HepG2 (cell line): ENCODE measurements around the gene NFATC1. TPM values are rescaled to one million over a fixed set of nuclear protein-coding genes. Genes with fewer than 3 reads are reported as not detected.

Experiments
- ATAC-seq: fragments of 200-7000 bp; cut with Tn5 transposase; 3 replicates; pipeline ENCODE4 v1.9.1; 2020; ENCODE audit warnings: mild to moderate bottlenecking, moderate library complexity
- BruUV-seq: library from RNA; stranded (reverse); fragments of 400-500 nt; replicated peaks from 2 replicates; lab custom pipeline; 2021; lab: Mats Ljungman, UMichigan
- CTCF ChIA-PET: fragments of 300-600 bp; formaldehyde crosslinking; extraction: SDS; loops from one replicate; lab custom pipeline; 2021; ENCODE audit warnings: low total read pairs, inconsistent platforms, low intra/inter-chr PET ratio; lab: Yijun Ruan, JAX
- POLR2A ChIA-PET: fragments of 350-600 bp; sonication (Branson Sonifier 250); formaldehyde crosslinking; loops from one replicate; lab custom pipeline; 2020; ENCODE audit warnings: antibody characterized with exemption, inconsistent platforms; lab: Yijun Ruan, JAX
- DNase-seq: peaks from one replicate; pipeline ENCODE4 v3.0.0-alpha.2; 2015; ENCODE audit warnings: low spot score
- FAIRE-seq: peaks from 3 replicates; lab custom pipeline; 2011; peaks lifted over from hg19 to GRCh38; lab: Jason Lieb, UNC
- H2AFZ ChIP-seq: one replicate; pipeline ENCODE4 v1.6.1; 2011; ENCODE audit warnings: low read length, inconsistent platforms
- H3K27ac ChIP-seq: fragments of 300-600 bp; 3 replicates; pipeline ENCODE4 v1.8.0; 2011; ENCODE audit warnings: mixed run types, mild to moderate bottlenecking, mixed read lengths, low read length, inconsistent platforms; ENCODE audit not compliant: insufficient read depth; ENCODE audit errors: extremely low read length
- H3K27me3 ChIP-seq, 2 experiments: fragments of 200-600 bp in 1 of 2; 2 replicates in 1 of 2; 3 replicates in 1 of 2; pipeline versions ENCODE4 v1.6.0 to v1.8.0; 2011; ENCODE audit warnings: low read length in 2 of 2, mild to moderate bottlenecking in 2 of 2, moderate library complexity in 2 of 2, inconsistent platforms in 1 of 2; ENCODE audit not compliant: insufficient read depth in 2 of 2, control insufficient read depth in 1 of 2
- H3K36me3 ChIP-seq, 2 experiments: fragments of 200-600 bp in 1 of 2; replicated peaks in 1 of 2; 2 replicates in 1 of 2; 3 replicates in 1 of 2; pipeline versions ENCODE4 v1.5.1 to v1.8.0; 2011; ENCODE audit warnings: low read length in 2 of 2, inconsistent platforms in 1 of 2; ENCODE audit not compliant: insufficient read depth in 2 of 2, control insufficient read depth in 1 of 2
- H3K4me1 ChIP-seq: 2 replicates; pipeline ENCODE4 v1.5.1; 2012; ENCODE audit warnings: low read length, inconsistent platforms; ENCODE audit not compliant: insufficient read depth
- H3K4me2 ChIP-seq: 2 replicates; pipeline ENCODE4 v1.6.0; 2011; ENCODE audit warnings: low read depth, low read length, inconsistent platforms
- H3K4me3 ChIP-seq, 3 experiments: fragments of 200-600 bp in 1 of 3; sonication (generic), shearing (Covaris generic) in 1 of 3; replicated peaks in 1 of 3; 2 replicates each; pipeline ENCODE4 v1.5.1; 2011 to 2016; ENCODE audit warnings: low read length in 3 of 3, inconsistent platforms in 2 of 3, low read depth in 2 of 3, mild to moderate bottlenecking in 2 of 3, control low read depth in 1 of 3, mixed read lengths in 1 of 3; ENCODE audit not compliant: insufficient read depth in 1 of 3
- H3K79me2 ChIP-seq: one replicate; pipeline ENCODE4 v1.6.1; 2011; ENCODE audit warnings: low read length, inconsistent platforms; ENCODE audit not compliant: insufficient read depth
- H3K9ac ChIP-seq: 2 replicates; pipeline ENCODE4 v1.6.0; 2011; ENCODE audit warnings: mild to moderate bottlenecking, low read depth, low read length, inconsistent platforms; ENCODE audit not compliant: insufficient read depth
- H3K9me3 ChIP-seq: 2 replicates; pipeline ENCODE4 v1.5.1; 2012; ENCODE audit warnings: mild to moderate bottlenecking, low read length
- H4K20me1 ChIP-seq: 2 replicates; pipeline ENCODE4 v1.6.0; 2011; ENCODE audit warnings: inconsistent platforms, mild to moderate bottlenecking, low read length, moderate library complexity; ENCODE audit not compliant: insufficient read depth
- GTF3A ChIP-seq: sonication (generic); formaldehyde crosslinking; conservative IDR thresholded peaks from 2 replicates; pipeline ENCODE4 v1.4.0; 2020; ENCODE audit warnings: mild to moderate bottlenecking, missing genetic modification reagents
- KAT2B ChIP-seq: fragments of 150-350 bp; IDR thresholded peaks from 2 replicates; pipeline ENCODE4 v1.6.1; 2014; ENCODE audit warnings: low read depth, low read length, borderline replicate concordance
- KDM4B ChIP-seq: sonication (generic); formaldehyde crosslinking; IDR thresholded peaks from 2 replicates; pipeline ENCODE4 v1.4.0; 2020; ENCODE audit warnings: missing genetic modification reagents
- NKX3-1 ChIP-seq: sonication (generic); formaldehyde crosslinking; IDR thresholded peaks from 2 replicates; pipeline ENCODE4 v1.5.0; 2020; ENCODE audit warnings: missing genetic modification reagents
- SRY ChIP-seq: sonication (generic); formaldehyde crosslinking; IDR thresholded peaks from 2 replicates; pipeline ENCODE4 v1.8.0; 2022; ENCODE audit warnings: mild to moderate bottlenecking, missing genetic modification reagents
- ZBTB40 ChIP-seq, 2 experiments: fragments of 450-650 bp in 1 of 2; sonication (generic) in 1 of 2; formaldehyde crosslinking in 1 of 2; IDR thresholded peaks; 2 replicates each; pipeline versions ENCODE4 v1.6.1 to v1.8.0; 2016 to 2022; ENCODE audit warnings: antibody characterized with exemption in 1 of 2, mild to moderate bottlenecking in 1 of 2, missing genetic modification reagents in 1 of 2
- ZNF275 ChIP-seq: sonication (generic); formaldehyde crosslinking; IDR thresholded peaks from 2 replicates; pipeline ENCODE4 v1.8.0; 2022; ENCODE audit warnings: missing genetic modification reagents, mild to moderate bottlenecking, inconsistent platforms, borderline replicate concordance
- ZNF749 ChIP-seq: sonication (generic); formaldehyde crosslinking; IDR thresholded peaks from 2 replicates; pipeline ENCODE4 v1.8.0; 2022; ENCODE audit warnings: mild to moderate bottlenecking, missing genetic modification reagents, moderate library complexity, borderline replicate concordance
- ZNF770 ChIP-seq: sonication (generic); formaldehyde crosslinking; IDR thresholded peaks from 2 replicates; pipeline ENCODE4 v1.5.0; 2020; ENCODE audit warnings: mild to moderate bottlenecking, missing genetic modification reagents
- ZNF780A ChIP-seq: sonication (generic); formaldehyde crosslinking; IDR thresholded peaks from 2 replicates; pipeline ENCODE4 v1.8.0; 2022; ENCODE audit warnings: mild to moderate bottlenecking, missing genetic modification reagents, moderate library complexity
- WGBS: methylation state at CpG from one replicate; pipeline ENCODE4 v1.1.6; 2017; ENCODE audit warnings: low lambda C conversion rate; 5-methylcytosine and 5-hydroxymethylcytosine counted together
- in situ Hi-C: cut with HindIII; loops from 2 replicates; pipeline ENCODE4 v1.10.0; 2017; ENCODE audit warnings: low pct_unique_long_range_greater_than_20kb; ENCODE audit not compliant: extremely low pct_ligation_motif_present
- intact Hi-C: fragments of 100-400 bp; cut with micrococcal nuclease; formaldehyde crosslinking; loops from one replicate; pipeline ENCODE4 v1.10.0; 2022; ENCODE audit not compliant: unreplicated experiment
- polyA plus RNA-seq, 8 experiments: library from polyadenylated mRNA; depleted of rRNA in 3 of 8; stranded (reverse) in 7 of 8; unstranded in 1 of 8; fragments of >200 nt; fragmentation: Illumina TruSeq in 4 of 8; extraction: Trizol in 4 of 8; gene quantifications; 2 replicates each; pipeline versions ENCODE4 v1.2.1 to v1.2.3, GENCODE V29; 2011 to 2016; ENCODE audit warnings: low read depth in 4 of 8, missing spikeins in 1 of 8, mixed read lengths in 1 of 8; ENCODE audit not compliant: insufficient read depth in 1 of 8
- total RNA-seq, 5 experiments: library from RNA; depleted of rRNA; stranded (reverse); fragments of >200 nt; fragmentation: Illumina TruSeq; extraction: Trizol; gene quantifications; 2 replicates each; pipeline ENCODE4 v1.2.3, GENCODE V29; 2016; ENCODE audit warnings: low read depth in 1 of 5

Gene NFATC1
- total and polyA plus RNA-seq, 2 of the 13 experiments (the other 11 are each of a cell fraction or from before 2014, with no cell fraction given) = not detected

GRCh38 chr18:79448621-79449020, 52.9 kb downstream of the NFATC1 start:
- BruUV-seq = no TSS peak
- TF ChIP-seq NKX3-1 (CRISPR knock-in tag) (no peak), KDM4B (CRISPR knock-in tag) (no peak), ZNF780A (CRISPR knock-in tag) (no peak), ZNF749 (CRISPR knock-in tag) (no peak), ZNF770 (no peak), ZNF275 (CRISPR knock-in tag) (no peak), KAT2B (no peak), GTF3A (CRISPR knock-in tag) (no peak), ZBTB40 (IDR thresholded peaks at IDR 0.05) (no peak), ZBTB40 (CRISPR knock-in tag; IDR thresholded peaks at IDR 0.05) (no peak), SRY (CRISPR knock-in tag) (no peak)

More at GRCh38 chr18:79448621-79449020, 52.9 kb downstream of the NFATC1 start:
- Histone ChIP-seq H4K20me1 (no peaks in the 10 kb centered on the region), H3K9ac (no peak overlapping the region), H2AFZ (no peak overlapping the region), H3K36me3 (no peaks in the 10 kb centered on the region), H3K27ac (no peak overlapping the region), H3K27me3 (peaks cover 12 to 80% of the 10 kb centered on the region in 2 experiments), H3K4me2 (no peak overlapping the region), H3K4me1 (no peaks in the 10 kb centered on the region), H3K79me2 (no peaks in the 10 kb centered on the region), H3K9me3 (no peaks in the 10 kb centered on the region), H3K4me3 (no peak overlapping the region)
- FAIRE-seq = no peak
- intact Hi-C loops (no loop called here), in situ Hi-C loops (no loop called here)
- DNase-seq = no peak
- CTCF ChIA-PET = no interaction called here
- WGBS = 75% methylated on average over 4 of the region's 25 CpGs
- no peak for ATAC-seq
- POLR2A ChIA-PET = no interaction called here
